HUDEP-2 (cell line): ENCODE results near the gene GDAP1L1.

ENCODE experiments used
- DNase-seq, 76 experiments: peaks; one replicate each; lab custom pipeline; 2025; ENCODE audit not compliant: unreplicated experiment in 76 of 76; lab: John Stamatoyannopoulos, UW

The GDAP1L1 gene

GRCh38 chr20:44251284-44251683, 4.2 kb downstream of the GDAP1L1 start:
- DNase-seq, result no peak

- DNase-seq, result peak in 1 of 76 experiments; percentile 5
These were observed 6.4 kb downstream of the GDAP1L1 start for GRCh38 chr20:44253528-44253927.

- no peak for DNase-seq
These were observed 7.0 kb downstream of the GDAP1L1 start for GRCh38 chr20:44254073-44254472.

- no peak for DNase-seq
These were observed 8.8 kb downstream of the GDAP1L1 start for GRCh38 chr20:44255942-44256341.

GRCh38 chr20:44256961-44257360, 9.9 kb downstream of the GDAP1L1 start:
- no peak for DNase-seq

- no peak for DNase-seq
These were observed 11.2 kb downstream of the GDAP1L1 start for GRCh38 chr20:44258226-44258890.

GRCh38 chr20:44264287-44264686, 17.2 kb downstream of the GDAP1L1 start:
- DNase-seq, result peak in 5 of 76 experiments; percentile 3 to 28 (median 13)

- DNase-seq, result no peak
These were observed 21.7 kb downstream of the GDAP1L1 start for GRCh38 chr20:44268802-44269201.

GRCh38 chr20:44271915-44272663, 25.0 kb downstream of the GDAP1L1 start:
- DNase-seq, result peak in 3 of 76 experiments; percentile 3 to 9 (median 5)

- no peak for DNase-seq
These were observed 26.4 kb downstream of the GDAP1L1 start for GRCh38 chr20:44273231-44274215.

GRCh38 chr20:44274303-44275017, 27.4 kb downstream of the GDAP1L1 start:
- no peak for DNase-seq

GRCh38 chr20:44279228-44279627, 32.1 kb downstream of the GDAP1L1 start:
- no peak for DNase-seq

- no peak for DNase-seq
These were observed 33.3 kb downstream of the GDAP1L1 start for GRCh38 chr20:44280387-44280786.

GRCh38 chr20:44282192-44282591, 35.1 kb downstream of the GDAP1L1 start:
- DNase-seq, result peak in 60 of 76 experiments; percentile 6 to 83 (median 44)

GRCh38 chr20:44284032-44284431, 36.9 kb downstream of the GDAP1L1 start:
- DNase-seq, result no peak

- DNase-seq, result no peak
These were observed 40.4 kb downstream of the GDAP1L1 start for GRCh38 chr20:44287272-44288097.

- DNase-seq, result peak in 17 of 76 experiments; percentile 2 to 40 (median 13)
These were observed 41.1 kb downstream of the GDAP1L1 start for GRCh38 chr20:44288252-44288651.

- no peak for DNase-seq
These were observed 44.6 kb downstream of the GDAP1L1 start for GRCh38 chr20:44291754-44292153.

GRCh38 chr20:44296011-44296410, 48.9 kb downstream of the GDAP1L1 start:
- no peak for DNase-seq
